SU-DHL-6 (cell line): Measurements from ENCODE around the gene KLC4.

ENCODE experiments used
- H2AFZ ChIP-seq: fragments of 200-600 bp; sonication (generic); 2 replicates; pipeline ENCODE4 v1.6.1; 2014; ENCODE audit warnings: low read depth, mild to moderate bottlenecking, moderate library complexity, mixed read lengths, antibody characterized with exemption, low read length; ENCODE audit not compliant: severe bottlenecking
- H3F3A ChIP-seq: fragments of 200-600 bp; shearing (Covaris generic); 2 replicates; pipeline ENCODE4 v1.6.0; 2016; ENCODE audit warnings: antibody characterized with exemption, mild to moderate bottlenecking; ENCODE audit not compliant: insufficient read depth
- H3K27ac ChIP-seq: fragments of 200-600 bp; sonication (generic); 2 replicates; pipeline ENCODE4 v1.5.1; 2016; ENCODE audit warnings: low read depth, mild to moderate bottlenecking, low read length, moderate library complexity, mixed read lengths
- H3K27me3 ChIP-seq: fragments of 200-600 bp; sonication (generic), shearing (Covaris generic); 2 replicates; pipeline ENCODE4 v1.6.0; 2014; ENCODE audit warnings: mild to moderate bottlenecking, low read length
- H3K36me3 ChIP-seq: fragments of 200-600 bp; sonication (generic); 2 replicates; pipeline ENCODE4 v1.6.1; 2014; ENCODE audit warnings: mild to moderate bottlenecking, low read length, mixed read lengths
- H3K4me2 ChIP-seq: fragments of 300-600, 200-600 bp; shearing (Covaris generic), sonication (generic); 2 replicates; pipeline ENCODE4 v1.6.0; 2014; ENCODE audit warnings: low read length, low read depth, mild to moderate bottlenecking; ENCODE audit not compliant: poor library complexity, severe bottlenecking
- H3K4me3 ChIP-seq: fragments of 200-600 bp; sonication (generic); 2 replicates; pipeline ENCODE4 v1.5.1; 2014; ENCODE audit warnings: antibody characterized with exemption, low read length, mild to moderate bottlenecking, mixed read lengths; ENCODE audit not compliant: insufficient read depth, poor library complexity, severe bottlenecking
- H3K79me2 ChIP-seq: fragments of 200-600 bp; sonication (generic); 2 replicates; pipeline ENCODE4 v1.6.1; 2014; ENCODE audit warnings: mild to moderate bottlenecking, low read length, moderate library complexity; ENCODE audit not compliant: insufficient read depth
- H3K9ac ChIP-seq: fragments of 200-600 bp; sonication (generic); 2 replicates; pipeline ENCODE4 v1.7.0; 2014; ENCODE audit warnings: mild to moderate bottlenecking, low read length
- H3K9me2 ChIP-seq: fragments of 200-600 bp; sonication (generic); replicated peaks from 2 replicates; pipeline ENCODE4 v1.6.1; 2014; ENCODE audit warnings: low read length; ENCODE audit not compliant: insufficient read depth
- H3K9me3 ChIP-seq: fragments of 200-600 bp; sonication (generic); 2 replicates; pipeline ENCODE4 v1.6.1; 2014; ENCODE audit warnings: low read length, mixed read lengths; ENCODE audit not compliant: insufficient read depth
- H4K20me1 ChIP-seq: fragments of 200-600 bp; sonication (generic); 2 replicates; pipeline ENCODE4 v1.6.1; 2014; ENCODE audit warnings: low read depth, mild to moderate bottlenecking, antibody characterized with exemption, low read length, moderate library complexity, mixed read lengths
- CTCF ChIP-seq: fragments of 200-600 bp; sonication (generic); IDR thresholded peaks from one replicate; pipeline ENCODE4 v1.5.1; 2017; ENCODE audit warnings: antibody characterized with exemption, mild to moderate bottlenecking, low read length, moderate library complexity; ENCODE audit not compliant: insufficient read depth, poor library complexity, severe bottlenecking
- EZH2phosphoT487 ChIP-seq: fragments of 200-600 bp; sonication (generic), shearing (Covaris generic); conservative IDR thresholded peaks from 2 replicates; pipeline ENCODE4 v1.6.1; 2018; ENCODE audit warnings: mild to moderate bottlenecking, antibody characterized with exemption, low read length, moderate library complexity, mixed read lengths

KLC4 gene

DNA sequence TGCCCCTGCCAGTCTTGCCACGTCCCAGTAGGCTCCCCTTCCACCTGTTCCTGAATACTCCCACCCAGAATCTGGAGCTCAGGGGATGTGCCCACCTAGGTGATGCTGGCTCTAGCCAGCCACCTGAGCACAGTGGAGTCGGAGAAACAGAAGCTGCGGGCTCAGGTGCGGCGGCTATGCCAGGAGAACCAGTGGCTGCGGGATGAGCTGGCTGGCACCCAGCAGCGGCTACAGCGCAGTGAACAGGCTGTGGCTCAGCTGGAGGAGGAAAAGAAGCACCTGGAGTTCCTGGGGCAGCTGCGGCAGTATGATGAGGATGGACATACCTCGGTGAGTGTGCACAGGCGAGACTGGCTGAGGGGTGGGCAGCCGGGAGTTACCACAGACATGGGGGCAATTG is 3.4 kb downstream of the KLC4 start:
- H2AFZ ChIP-seq: no peak overlapping the region
- TF ChIP-seq EZH2phosphoT487 (no peak), CTCF (no peak)
- no peaks in the 10 kb centered on the region for H3K9me3 ChIP-seq
- H3K9ac ChIP-seq: no peak overlapping the region
- H3F3A ChIP-seq: no peaks in the 10 kb centered on the region
- H3K9me2 ChIP-seq: no peaks in the 10 kb centered on the region
- H3K27ac ChIP-seq: no peak overlapping the region
- no peaks in the 10 kb centered on the region for H4K20me1 ChIP-seq
- no peaks in the 10 kb centered on the region for H3K36me3 ChIP-seq
- H3K4me2 ChIP-seq: no peak overlapping the region
- H3K27me3 ChIP-seq: no peaks in the 10 kb centered on the region
- no peak overlapping the region for H3K4me3 ChIP-seq
- H3K79me2 ChIP-seq: peaks cover 14% of the 10 kb centered on the region

GRCh38 chr6:43070028-43070632 is 10.7 kb downstream of the KLC4 start:
- Histone ChIP-seq H3K9ac (no peak overlapping the region), H3K27ac (no peak overlapping the region), H3F3A (no peaks in the 10 kb centered on the region), H4K20me1 (no peaks in the 10 kb centered on the region), H3K9me2 (no peaks in the 10 kb centered on the region), H3K79me2 (no peaks in the 10 kb centered on the region), H3K4me2 (no peak overlapping the region), H3K9me3 (no peaks in the 10 kb centered on the region), H3K4me3 (no peak overlapping the region), H3K36me3 (no peaks in the 10 kb centered on the region), H2AFZ (no peak overlapping the region), H3K27me3 (no peaks in the 10 kb centered on the region)
- TF ChIP-seq CTCF: peak; percentile 78
- TF ChIP-seq EZH2phosphoT487: no peak

GRCh38 chr6:43074847-43075669 is 15.6 kb downstream of the KLC4 start:
- no peak for TF ChIP-seq EZH2phosphoT487
- TF ChIP-seq CTCF: no peak
- Histone ChIP-seq H3K9ac (no peak overlapping the region), H3K4me2 (no peak overlapping the region), H3K9me3 (no peaks in the 10 kb centered on the region), H3F3A (no peaks in the 10 kb centered on the region), H4K20me1 (no peaks in the 10 kb centered on the region), H3K36me3 (no peaks in the 10 kb centered on the region), H3K9me2 (no peaks in the 10 kb centered on the region), H3K4me3 (no peak overlapping the region), H2AFZ (no peak overlapping the region), H3K27ac (no peak overlapping the region), H3K27me3 (no peaks in the 10 kb centered on the region), H3K79me2 (no peaks in the 10 kb centered on the region)
